Heart left ventricle (tissue), 16 donors: Measurements from ENCODE around the gene MSI2. TPM values are rescaled to one million over a fixed set of nuclear protein-coding genes. Genes with fewer than 3 reads are reported as not detected.

Source experiments
- ATAC-seq, 4 donors: fragments of 200-7000 bp; cut with Tn5 transposase; one replicate each; pipeline ENCODE4 v1.9.1; 2020 to 2022; ENCODE audit warnings: moderate library complexity in 4 of 4, mild to moderate bottlenecking in 3 of 4, moderate number of reproducible peaks in 1 of 4
- DNase-seq, 5 donors: peaks; one replicate each; pipeline ENCODE4 v3.0.0-alpha.2; 2020
- H3K27ac ChIP-seq, 12 donors: fragments of 200-600 bp; sonication (generic) in 4 of 12; one replicate each; pipeline versions ENCODE4 v1.5.0 to v1.8.0; 2016 to 2022; ENCODE audit warnings: mild to moderate bottlenecking in 2 of 12
- H3K27me3 ChIP-seq, 9 donors: fragments of 200-600 bp; sonication (generic) in 2 of 9; one replicate each; pipeline versions ENCODE4 v1.5.1 to v1.8.0; 2016 to 2022; ENCODE audit warnings: mild to moderate bottlenecking in 3 of 9
- H3K36me3 ChIP-seq, 9 donors: fragments of 200-600 bp; sonication (generic) in 2 of 9; one replicate each; pipeline versions ENCODE4 v1.5.0 to v1.8.0; 2018 to 2022; ENCODE audit warnings: mild to moderate bottlenecking in 2 of 9
- H3K4me1 ChIP-seq, 12 donors: fragments of 200-600 bp; sonication (generic) in 4 of 12; one replicate each; pipeline versions ENCODE4 v1.5.0 to v1.8.0; 2016 to 2022; ENCODE audit warnings: mild to moderate bottlenecking in 3 of 12
- H3K4me3 ChIP-seq, 12 donors: fragments of 200-600 bp; sonication (generic) in 4 of 12; one replicate each; pipeline versions ENCODE4 v1.5.0 to v1.8.0; 2017 to 2022; ENCODE audit warnings: mild to moderate bottlenecking in 9 of 12, moderate library complexity in 4 of 12
- H3K9me3 ChIP-seq, 12 donors: fragments of 200-600 bp; sonication (generic) in 4 of 12; one replicate each; pipeline versions ENCODE4 v1.5.0 to v1.8.0; 2016 to 2022; ENCODE audit warnings: mild to moderate bottlenecking in 1 of 12
- CTCF ChIP-seq, 12 donors: fragments of 200-600 bp; sonication (generic) in 4 of 12; IDR thresholded peaks; one replicate each; pipeline versions ENCODE4 v1.5.0 to v1.8.0; 2018 to 2022; ENCODE audit warnings: antibody characterized with exemption in 12 of 12, mild to moderate bottlenecking in 5 of 12
- POLR2A ChIP-seq, 2 donors: fragments of 450-650 bp; IDR thresholded peaks; one replicate each; pipeline ENCODE4 v1.6.1; 2017; ENCODE audit warnings: antibody characterized with exemption in 2 of 2, mild to moderate bottlenecking in 2 of 2, moderate library complexity in 2 of 2
- WGBS, 4 donors: extraction: QIAGEN DNeasy Blood & Tissue Kit in 2 of 4; methylation state at CpG; one replicate each; pipeline versions ENCODE4 v1.1.5 to v1.1.7; 2013 to 2018; 5-methylcytosine and 5-hydroxymethylcytosine counted together
- intact Hi-C, 10 donors: fragments of 100-400 bp; cut with DNase I; formaldehyde crosslinking; loops; one replicate each; pipeline versions ENCODE4 v1.11.1 to v1.14.2; 2022
- polyA plus RNA-seq, 2 donors: library from polyadenylated mRNA; stranded (reverse); fragments of 200-250 nt; gene quantifications; one replicate each; pipeline ENCODE4 v1.2.3, GENCODE V29; 2013
- total RNA-seq, 9 donors: library from RNA; depleted of rRNA in 2 of 9; stranded (reverse); fragments of >200 nt in 2 of 9; fragmentation: NEBNext Ultra II Directional in 3 of 9; extraction: Animal tissue kit (Norgen Biotek cat#: 25700) in 3 of 9; gene quantifications; one replicate each; pipeline versions ENCODE4 v1.1.0 to v1.2.4, GENCODE V29; 2016 to 2023
- donor health status: ischemic (EF 13 %, LVEDD 7.1; RV severe dilation, severe dysfunction).
- donor health status: healthy with polysubstance abuse.
- donor health status: DM: no; HTN: yes; CAD: no.
- donor health status: DM: no; HTN: no; CAD: no.
- donor health status: ischemic (EF 25% LVEDD 6.9; RV normal size, moderate dysfunction).
- donor health status: ischemic (EF 25% LVEDD 5.7; RV mildly dilated, moderate dysfunction).
- donor health status: healthy.
- donor health status: DM: yes; HTN: yes; CAD: no.
- donor health status: ischemic (EF 35%, LVEDD 5.7; RV mildly dilated, moderate dysfunction).
- donor health status: nonischemic (EF 11% LVEDD 7.7; RV severe dilation, severe dysfunction).
- donor health status: DM: yes; HTN: yes; CAD: no.
- donor health status: PGD.
- donor health status: ischemic (EF 29% LVEDD 5.4; RV normal size, mild dysfunction).
- donor health status: nonischemic (EF 23%, LVEDD 6.1; RV moderate dilation, normal function).

MSI2 gene
- total and polyA plus RNA-seq, 11 donors = 35.9 to 120 (median 104) TPM

DNA sequence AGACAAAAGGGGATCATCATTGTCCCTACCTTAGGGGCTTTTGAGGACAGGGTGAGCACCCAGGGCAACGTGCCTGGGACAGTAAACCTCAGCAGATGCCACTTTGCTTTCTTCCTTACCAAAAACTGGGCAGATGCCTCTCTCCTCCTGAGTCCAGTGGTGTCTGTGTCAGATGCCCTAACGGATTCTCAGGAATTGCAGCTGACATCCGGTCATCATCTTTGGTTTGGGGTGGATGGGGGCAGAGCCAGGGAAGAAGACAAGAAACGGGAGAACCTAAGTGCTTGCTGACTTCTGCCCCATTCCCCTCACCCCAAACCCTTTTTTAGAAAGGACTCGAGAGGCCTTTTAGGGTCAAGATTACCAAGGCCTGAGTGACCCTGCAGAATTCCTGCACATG lies 187.5 kb downstream of the MSI2 start:
- Histone ChIP-seq H3K27me3 (no peaks in the 10 kb centered on the region), H3K27ac (peak overlapping the region in 4 of 12 donors; percentile 36 to 72 (median 62)), H3K9me3 (no peaks in the 10 kb centered on the region), H3K36me3 (no peaks in the 10 kb centered on the region), H3K4me1 (peaks cover 4 to 78% (median 49%) of the 10 kb centered on the region in 12 donors), H3K4me3 (no peak overlapping the region)
- no peak for ATAC-seq
- intact Hi-C loops = loop anchor here in 8 of 10 donors (5.0 to 10.0 kb wide), 9 partner anchors 76 to 221 kb away; partner anchors contain the start of gene MSI2 (in 3 of the 8)
- WGBS, 4 donors = 73 to 90% (median 78%) methylated on average over 3 to 5 of the region's 5 CpGs
- TF ChIP-seq POLR2A (IDR thresholded peaks at IDR 0.05) = no peak
- TF ChIP-seq CTCF (IDR thresholded peaks at IDR 0.05) = no peak
- DNase-seq = no peak

GRCh38 chr17:57444682-57445450 lies 188.5 kb downstream of the MSI2 start:
- Histone ChIP-seq H3K27me3 (no peaks in the 10 kb centered on the region), H3K36me3 (no peaks in the 10 kb centered on the region), H3K4me3 (no peak overlapping the region), H3K4me1 (peaks cover 4 to 69% (median 45%) of the 10 kb centered on the region in 12 donors), H3K27ac (peak overlapping the region in 1 of 12 donors; percentile 69), H3K9me3 (no peaks in the 10 kb centered on the region)
- intact Hi-C loops = loop anchor here in 8 of 10 donors (5.0 to 10.0 kb wide), 9 partner anchors 78 to 220 kb away; partner anchors contain the start of gene MSI2 (in 3 of the 8)
- ATAC-seq (peak in 1 of 4 donors; percentile 11), DNase-seq (peak in 1 of 5 donors; percentile 40)
- WGBS, 4 donors = 43 to 59% (median 52%) methylated on average over 13 of the region's 13 CpGs
- TF ChIP-seq CTCF (IDR thresholded peaks at IDR 0.05) (no peak), POLR2A (IDR thresholded peaks at IDR 0.05) (no peak)

DNA sequence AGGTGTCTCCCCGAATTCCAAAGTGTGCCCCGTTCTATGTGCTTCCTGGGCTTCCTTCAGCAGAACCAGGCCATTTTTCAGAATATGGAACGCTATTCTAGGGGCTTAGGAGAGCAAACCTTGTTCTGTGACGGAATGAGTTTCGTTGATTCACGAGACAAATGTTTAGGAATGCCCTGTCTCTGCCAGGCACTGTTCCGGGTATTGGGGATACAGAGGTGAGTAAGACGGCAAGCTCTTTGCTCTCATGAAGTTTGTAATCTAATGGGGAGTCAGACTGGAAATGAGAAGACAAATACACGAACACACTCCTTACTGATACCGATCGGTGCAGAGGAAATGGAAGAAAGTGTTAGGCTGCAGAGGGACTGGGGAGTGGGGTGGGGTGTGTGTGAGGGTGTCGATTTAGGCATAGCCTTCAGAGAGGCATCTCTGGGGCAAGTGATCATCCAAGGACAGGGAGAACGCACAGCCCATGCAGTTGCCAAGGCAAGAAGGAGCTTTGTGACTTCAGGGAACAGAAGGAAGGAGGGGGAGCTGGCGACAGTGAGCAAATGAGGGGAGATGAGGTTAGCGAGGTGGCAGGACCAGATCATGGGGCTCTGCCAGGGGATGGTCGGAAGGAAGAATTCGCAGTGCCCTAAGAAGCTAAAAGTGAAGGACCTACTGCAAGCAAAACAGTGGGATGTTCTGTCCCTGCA lies 189.6 kb downstream of the MSI2 start:
- H3K27me3 ChIP-seq = no peaks in the 10 kb centered on the region
- peaks cover under 1 to 61% (median 36%) of the 10 kb centered on the region in 12 donors for H3K4me1 ChIP-seq
- TF ChIP-seq CTCF (IDR thresholded peaks at IDR 0.05) = no peak
- TF ChIP-seq POLR2A (IDR thresholded peaks at IDR 0.05) = no peak
- WGBS, 4 donors = 78 to 90% (median 86%) methylated on average over 17 of the region's 17 CpGs
- H3K27ac ChIP-seq = no peak overlapping the region
- DNase-seq (no peak), ATAC-seq (no peak)
- H3K4me3 ChIP-seq = no peak overlapping the region
- no peaks in the 10 kb centered on the region for H3K9me3 ChIP-seq
- intact Hi-C loops = loop anchor here in 7 of 10 donors (10.0 kb wide), 4 partner anchors 149 to 219 kb away; partner anchors contain the start of gene MSI2 (in 2 of the 7)
- H3K36me3 ChIP-seq = no peaks in the 10 kb centered on the region
